HG02642 (cell line): Measurements from ENCODE around the gene MAP7D2.

Source experiments
- ATAC-seq: cut with Tn5 transposase; IDR thresholded peaks from one replicate; pipeline ENCODE4 v1.9.1; 2021; ENCODE audit warnings: mild to moderate bottlenecking; ENCODE audit not compliant: unreplicated experiment, poor library complexity

MAP7D2 gene

GRCh38 chrX:20053537-20053936 is 63.2 kb downstream of the MAP7D2 start:
- ATAC-seq: no peak

GRCh38 chrX:20046864-20047263 is 69.8 kb downstream of the MAP7D2 start:
- ATAC-seq: no peak

GRCh38 chrX:20046223-20046622 is 70.5 kb downstream of the MAP7D2 start:
- no peak for ATAC-seq

GRCh38 chrX:20042221-20042620 is 74.5 kb downstream of the MAP7D2 start:
- no peak for ATAC-seq

- ATAC-seq: no peak
Measured at GRCh38 chrX:20038966-20039365, 77.7 kb downstream of the MAP7D2 start.

- no peak for ATAC-seq
Measured at GRCh38 chrX:20037186-20037585, 79.5 kb downstream of the MAP7D2 start.

- ATAC-seq: no peak
Measured at GRCh38 chrX:20032201-20032600, 84.5 kb downstream of the MAP7D2 start.

- ATAC-seq: no peak
Measured at GRCh38 chrX:20029728-20030127, 87.0 kb downstream of the MAP7D2 start.

GRCh38 chrX:20028588-20028987 is 88.1 kb downstream of the MAP7D2 start:
- ATAC-seq: no peak

- ATAC-seq: no peak
Measured at GRCh38 chrX:20026278-20026677, 90.4 kb downstream of the MAP7D2 start.

GRCh38 chrX:20019672-20020365 is 96.9 kb downstream of the MAP7D2 start:
- no peak for ATAC-seq

- no peak for ATAC-seq
Measured at GRCh38 chrX:20016616-20016945, 100.1 kb downstream of the MAP7D2 start.

- no peak for ATAC-seq
Measured at GRCh38 chrX:20015945-20016615, 100.6 kb downstream of the MAP7D2 start.

- ATAC-seq: no peak
Measured at GRCh38 chrX:20015422-20015821, 101.3 kb downstream of the MAP7D2 start.

GRCh38 chrX:20011608-20012007 is 105.1 kb downstream of the MAP7D2 start:
- ATAC-seq: no peak

- ATAC-seq: no peak
Measured at GRCh38 chrX:20007962-20008622, 108.6 kb downstream of the MAP7D2 start.

GRCh38 chrX:20005883-20006282 is 110.8 kb downstream of the MAP7D2 start:
- no peak for ATAC-seq

- no peak for ATAC-seq
Measured at GRCh38 chrX:20001588-20001987, 115.1 kb downstream of the MAP7D2 start.

GRCh38 chrX:19991350-19991718 is 125.4 kb downstream of the MAP7D2 start:
- ATAC-seq: no peak

GRCh38 chrX:19990556-19991349 is 126.0 kb downstream of the MAP7D2 start, which contains the start of gene BCLAF3:
BCLAF3 (minus strand) TSS chrX:19991061; CDS start chrX:19970264, 20,797 bp downstream.
- ATAC-seq: peak; percentile 97

GRCh38 chrX:19990151-19990555 is 126.6 kb downstream of the MAP7D2 start:
- ATAC-seq: peak; percentile 27
